NCI-H774 (cell line): Measurements from ENCODE around the gene HEXB.

Experiments
- DNase-seq: peaks from one replicate; lab custom pipeline; 2025; lab: John Stamatoyannopoulos, UW

HEXB gene

DNA sequence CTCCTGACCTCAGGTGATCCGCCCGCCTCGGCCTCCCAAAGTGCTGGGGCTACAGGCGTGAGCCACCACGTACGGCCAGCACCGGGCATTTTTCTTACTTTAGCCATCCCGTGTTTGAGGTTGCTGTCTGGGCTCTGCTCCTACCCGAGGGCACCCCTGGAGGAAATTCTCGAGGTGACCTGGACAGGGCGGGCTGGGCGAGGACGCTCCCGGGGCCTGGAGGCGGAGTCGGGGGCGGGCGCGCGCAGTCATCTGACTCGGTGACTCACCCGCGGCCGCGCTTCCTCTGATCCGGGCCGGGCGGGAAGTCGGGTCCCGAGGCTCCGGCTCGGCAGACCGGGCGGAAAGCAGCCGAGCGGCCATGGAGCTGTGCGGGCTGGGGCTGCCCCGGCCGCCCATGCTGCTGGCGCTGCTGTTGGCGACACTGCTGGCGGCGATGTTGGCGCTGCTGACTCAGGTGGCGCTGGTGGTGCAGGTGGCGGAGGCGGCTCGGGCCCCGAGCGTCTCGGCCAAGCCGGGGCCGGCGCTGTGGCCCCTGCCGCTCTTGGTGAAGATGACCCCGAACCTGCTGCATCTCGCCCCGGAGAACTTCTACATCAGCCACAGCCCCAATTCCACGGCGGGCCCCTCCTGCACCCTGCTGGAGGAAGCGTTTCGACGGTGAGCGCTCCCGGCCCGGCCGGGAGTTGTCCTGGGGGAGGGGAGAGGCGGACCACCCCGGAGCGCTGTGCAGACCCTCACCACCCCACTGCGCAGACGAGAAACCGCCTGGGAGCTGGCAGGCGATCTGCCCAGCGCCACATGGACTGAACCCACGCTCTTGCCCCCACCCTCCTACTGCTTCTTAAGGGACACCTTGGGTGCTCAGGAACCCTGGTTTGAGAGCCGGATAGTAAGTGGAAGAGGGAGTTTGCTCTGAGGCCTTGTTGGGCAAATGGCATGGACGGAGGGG lies at the start of gene HEXB:
Gene HEXB (plus strand): TSS at position 334 of the 952 bp plus-strand sequence. CDS start 28 bp downstream, at position 362.
- peak; percentile 81 for DNase-seq

DNA sequence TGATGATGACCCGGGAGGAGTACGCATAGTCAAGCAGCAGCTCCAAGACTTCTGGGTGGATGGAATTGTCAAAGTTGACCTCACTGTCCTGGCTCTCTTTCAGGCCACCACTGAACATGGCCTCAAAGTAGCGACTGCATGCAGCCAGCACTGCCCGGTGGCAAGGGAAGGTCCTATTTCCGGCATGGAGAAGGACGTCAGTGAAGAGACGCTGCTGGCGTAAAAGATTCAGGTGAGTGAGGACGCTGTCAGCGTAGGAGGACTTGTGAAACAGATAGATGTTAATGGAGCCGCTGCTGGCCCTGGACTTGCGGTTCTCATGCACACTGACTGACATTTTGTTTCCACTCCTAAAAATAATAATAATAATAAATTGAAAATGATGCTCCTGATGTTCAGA lies 48.9 kb upstream of the HEXB start:
- DNase-seq, result no peak

DNA sequence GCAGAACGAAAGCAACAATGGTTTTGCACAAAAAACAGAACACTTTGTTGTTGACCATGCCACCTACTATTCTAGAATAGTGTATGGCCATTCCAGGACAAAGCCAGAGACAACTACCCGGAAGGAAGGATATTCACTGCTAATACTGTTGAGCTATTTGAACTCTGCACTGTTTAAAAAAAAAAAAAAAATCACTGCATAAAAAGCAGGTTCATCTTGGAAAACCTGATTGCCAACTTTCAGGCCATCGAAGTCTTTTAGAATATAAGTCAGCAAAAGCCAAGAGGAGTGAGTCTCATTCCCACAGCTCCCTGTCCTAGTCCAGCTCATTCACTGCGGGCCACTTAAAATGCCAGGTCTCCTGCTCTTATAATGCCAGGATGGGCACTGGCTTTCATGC lies 48.5 kb upstream of the HEXB start:
- DNase-seq, result no peak

DNA sequence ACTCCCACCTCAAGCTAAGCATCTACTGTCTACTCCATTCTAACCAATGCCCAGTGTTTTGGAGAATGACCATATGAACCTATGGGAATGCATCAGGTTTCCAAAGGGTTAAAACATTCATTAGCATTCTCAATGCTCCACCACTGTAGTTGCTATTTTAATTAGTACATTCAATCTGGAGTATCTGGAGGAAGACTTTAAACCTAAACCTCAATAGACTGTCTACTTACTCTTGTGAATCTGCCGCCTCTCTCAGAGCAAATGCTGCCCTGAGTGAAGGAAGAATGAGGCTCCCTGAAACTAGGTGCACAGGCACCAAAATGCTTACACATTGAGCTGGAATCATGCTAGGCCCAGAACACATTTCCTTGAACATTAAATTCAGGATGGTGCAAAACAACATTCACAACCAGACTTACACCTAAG lies 46.5 kb upstream of the HEXB start:
- no peak for DNase-seq

DNA sequence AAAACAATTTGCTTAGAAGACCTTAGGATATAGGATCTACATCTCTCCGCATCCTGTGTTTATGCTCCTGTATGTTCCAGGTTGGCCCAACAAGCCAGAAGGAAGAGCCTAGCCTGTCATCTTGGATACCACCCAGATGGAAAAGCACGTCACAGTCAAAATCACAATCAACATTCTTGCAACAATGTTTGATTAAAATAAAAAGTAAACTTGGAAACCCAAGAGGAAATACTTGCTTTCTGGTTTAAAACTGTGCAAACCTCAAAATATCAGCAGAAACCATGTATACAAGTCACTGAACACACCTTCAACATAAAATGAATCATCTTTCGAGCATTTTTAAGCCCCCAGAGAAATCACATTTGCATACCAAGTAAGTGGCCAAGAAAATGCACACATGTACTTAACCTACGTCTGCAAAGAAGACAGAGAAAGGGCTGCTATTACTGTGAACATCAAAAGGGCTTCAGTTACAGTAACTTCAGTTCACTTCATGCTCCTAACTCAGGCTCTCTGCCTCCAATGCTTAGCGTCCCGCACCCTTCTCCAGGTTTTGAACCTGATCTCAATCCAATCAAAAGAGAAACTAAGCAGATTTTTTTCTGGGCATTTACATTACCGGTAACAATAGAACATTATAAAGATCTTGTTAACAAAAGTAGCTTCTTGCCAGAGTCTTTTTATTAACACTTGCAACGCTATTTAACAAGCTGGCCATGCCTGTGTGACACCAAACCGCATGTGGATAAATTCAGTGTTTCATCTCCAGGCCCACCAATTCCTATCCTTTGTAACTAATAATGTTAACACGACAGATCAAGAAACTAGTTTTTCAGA lies 45.8 kb upstream of the HEXB start:
- DNase-seq, result no peak

DNA sequence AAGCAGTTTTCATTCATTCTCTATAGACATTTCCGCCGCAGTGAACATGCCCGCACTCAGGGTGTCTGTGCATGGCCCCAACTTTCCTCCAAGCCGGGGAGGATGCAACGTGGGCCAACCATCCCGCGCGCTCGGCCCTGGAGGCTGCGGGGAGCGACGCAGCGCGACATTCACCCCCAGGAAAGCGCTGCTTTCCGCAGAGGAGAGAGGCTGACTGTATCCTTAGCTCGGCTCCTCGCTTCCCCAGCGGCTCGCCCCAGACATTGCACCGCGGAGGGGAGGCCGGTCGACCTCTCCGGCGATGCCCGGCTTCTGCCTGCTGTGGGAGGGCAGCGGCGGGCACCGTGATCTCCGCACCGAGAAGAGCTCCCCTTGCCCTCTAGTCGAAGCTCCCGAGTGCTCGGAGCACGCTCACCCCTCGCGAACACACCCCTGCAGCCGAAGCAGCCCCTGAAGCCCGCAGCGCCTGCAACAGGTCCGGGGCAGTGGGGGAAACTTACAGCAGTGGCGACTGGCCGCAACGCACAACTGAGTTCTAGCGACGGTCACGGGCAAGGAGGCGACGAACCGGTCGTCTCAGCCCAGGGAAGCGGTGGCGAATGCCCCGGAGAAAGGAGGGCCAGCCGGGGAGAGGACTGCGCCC lies 45.1 kb upstream of the HEXB start:
- DNase-seq, result no peak

DNA sequence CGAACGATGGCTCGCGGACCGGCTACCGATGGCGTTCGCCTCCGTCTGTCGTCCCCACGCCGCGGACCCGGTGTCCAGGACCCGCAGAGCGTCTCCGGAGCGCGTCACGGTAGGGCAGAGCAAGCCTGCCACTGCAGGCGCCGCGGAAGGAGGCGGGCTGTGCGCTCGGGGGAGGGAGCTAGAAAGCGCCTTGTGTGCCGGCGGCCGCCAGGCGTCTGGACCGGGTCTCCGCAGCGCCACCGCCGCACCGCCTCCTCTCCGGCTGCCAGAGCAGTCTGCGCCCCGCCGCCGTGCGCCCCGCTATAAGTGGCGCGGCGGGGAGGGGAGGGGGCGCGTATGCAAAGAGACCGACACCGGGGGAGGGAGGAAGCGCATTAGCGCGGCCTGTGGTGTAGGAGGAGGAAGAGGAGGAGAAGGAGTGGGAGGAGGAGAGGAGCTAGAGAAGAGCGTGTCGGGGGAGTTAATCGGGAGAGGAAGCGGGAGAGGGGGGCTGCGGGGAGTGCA lies 44.5 kb upstream of the HEXB start, which contains the start of gene ENC1:
Gene ENC1 (minus strand): TSS at position 279 of the 504 bp plus-strand sequence. CDS start 4,243 bp downstream, outside the sequence.
- DNase-seq, result peak; percentile 85

DNA sequence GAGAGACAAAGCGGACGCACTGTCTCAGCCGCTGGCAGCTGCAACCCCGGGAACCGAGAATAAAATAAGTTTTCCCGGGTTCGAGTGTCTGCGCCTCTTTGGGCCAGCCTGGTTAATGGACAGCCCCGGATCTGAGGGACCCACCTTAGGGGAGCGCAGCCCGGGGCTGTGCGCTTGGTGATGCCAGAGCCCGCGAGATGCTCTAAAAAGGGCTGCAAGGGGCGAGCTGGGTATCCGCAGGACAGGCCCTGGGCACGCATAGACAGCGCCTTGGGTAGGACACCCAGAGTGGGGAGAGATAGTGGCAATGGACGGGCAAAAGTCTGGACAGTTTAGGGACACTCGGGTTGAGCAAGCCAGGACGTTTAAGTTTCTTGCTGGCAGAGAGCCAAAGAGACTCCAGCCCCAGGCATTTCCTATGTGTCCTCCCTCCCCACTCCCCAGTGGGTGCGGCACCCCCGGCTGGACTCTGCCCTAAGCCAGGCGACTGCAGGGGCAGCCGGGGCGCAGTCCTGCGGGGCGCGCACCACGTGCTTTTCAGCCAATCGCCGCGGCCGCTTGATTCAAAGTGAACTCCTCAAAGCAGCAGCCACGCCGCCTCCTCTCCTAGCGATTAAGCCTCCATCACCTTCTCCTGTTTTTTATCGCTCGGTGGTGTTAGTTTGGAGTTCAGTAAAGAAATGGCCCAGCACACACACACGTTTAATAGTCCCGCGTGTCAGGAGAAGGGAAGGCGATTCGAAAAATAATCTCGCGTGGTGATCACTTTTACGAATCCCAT lies 43.9 kb upstream of the HEXB start:
- DNase-seq, result peak; percentile 69

DNA sequence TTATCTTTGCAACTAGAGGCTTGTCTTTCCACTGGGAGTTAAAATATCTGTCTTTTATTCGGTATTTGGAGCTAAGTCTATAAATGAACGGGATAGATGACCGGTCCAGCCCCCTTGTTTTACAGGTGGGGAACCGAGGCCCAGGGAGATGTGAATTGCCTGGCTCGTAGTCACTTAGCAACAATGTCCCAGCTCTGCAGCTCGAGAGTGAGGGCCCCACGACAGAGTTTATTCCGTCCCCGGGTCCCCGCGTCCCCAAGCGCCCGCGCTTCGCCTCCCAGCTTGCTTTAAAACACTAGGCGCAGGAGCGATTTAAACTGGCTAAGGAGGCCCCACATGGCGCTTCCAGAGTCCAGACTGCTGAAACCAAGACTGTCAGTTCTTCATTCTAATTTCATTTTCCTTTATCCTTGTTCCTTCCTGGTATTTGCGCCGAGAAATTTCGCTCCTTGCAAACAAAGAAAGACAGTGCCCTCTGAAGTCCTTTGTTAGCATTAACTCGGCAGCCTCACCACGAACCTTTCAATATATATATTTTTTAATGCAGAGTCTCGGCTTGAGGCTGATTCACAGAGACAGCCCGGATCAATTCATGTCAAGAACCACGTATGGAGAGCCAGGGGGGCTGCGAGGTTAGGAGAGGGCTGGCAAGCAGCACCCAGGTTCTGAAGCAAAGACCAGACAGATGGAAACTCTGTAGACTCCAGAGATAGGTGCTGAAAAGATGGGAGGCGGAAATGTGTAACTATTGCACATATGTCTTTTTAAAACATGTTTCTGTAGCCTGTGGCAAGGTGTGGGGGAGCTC lies 43.1 kb upstream of the HEXB start:
- no peak for DNase-seq

DNA sequence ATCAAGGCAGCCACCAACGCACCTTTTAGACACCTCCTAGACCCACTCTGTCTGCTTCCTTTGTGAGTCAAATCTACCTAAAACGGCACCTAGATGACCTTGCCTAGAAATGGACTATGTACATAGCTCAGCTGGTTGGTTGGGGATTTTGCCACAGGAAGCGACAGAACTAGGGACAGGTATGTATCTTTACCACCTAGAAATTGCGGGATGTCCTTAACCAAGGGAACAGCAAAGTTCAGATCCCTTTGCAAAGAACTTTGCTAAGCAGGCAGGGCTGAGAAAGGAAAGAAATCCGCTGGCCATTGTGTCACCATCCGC lies 42.5 kb upstream of the HEXB start:
- DNase-seq, result no peak

DNA sequence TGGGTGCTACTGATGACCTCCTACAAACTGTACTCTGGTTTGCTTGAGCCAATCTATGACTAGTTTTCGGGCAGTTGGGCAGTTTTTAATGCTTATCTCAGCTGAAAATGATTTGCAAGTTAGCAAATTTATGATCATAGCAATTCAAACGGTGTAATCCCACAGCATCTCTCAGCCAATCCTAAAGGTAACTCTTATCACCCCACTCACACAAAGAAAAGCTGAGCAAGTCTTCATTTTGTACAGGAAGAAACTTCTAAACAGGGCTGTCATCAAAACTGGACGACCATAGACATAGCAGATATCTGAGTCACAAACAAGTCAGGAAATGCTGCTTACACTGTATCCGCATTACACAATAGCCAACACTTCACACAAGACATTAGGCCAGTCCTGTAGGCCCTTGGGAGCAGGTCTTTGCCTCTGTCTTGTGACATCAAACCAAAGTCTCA lies 41.9 kb upstream of the HEXB start:
- no peak for DNase-seq

DNA sequence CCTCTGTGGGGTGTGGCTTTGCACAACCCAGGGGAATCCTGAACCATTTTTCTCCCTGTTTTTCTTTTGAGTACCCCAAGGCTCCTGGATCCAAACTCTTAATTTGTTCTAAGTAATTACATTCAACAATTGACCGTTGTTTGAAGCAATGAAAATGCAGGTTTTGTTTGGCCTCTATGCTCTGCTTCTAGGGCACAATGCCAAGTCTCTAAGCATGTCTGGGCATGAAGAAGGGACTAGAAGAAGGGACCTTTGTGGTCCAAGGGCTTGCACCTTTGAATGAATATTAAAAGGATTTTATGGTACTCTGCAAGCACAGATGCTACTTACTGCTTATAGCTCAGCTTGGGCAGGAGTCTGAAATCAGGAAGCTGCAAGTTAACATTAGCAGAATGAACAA lies 37.9 kb upstream of the HEXB start:
- DNase-seq, result no peak

DNA sequence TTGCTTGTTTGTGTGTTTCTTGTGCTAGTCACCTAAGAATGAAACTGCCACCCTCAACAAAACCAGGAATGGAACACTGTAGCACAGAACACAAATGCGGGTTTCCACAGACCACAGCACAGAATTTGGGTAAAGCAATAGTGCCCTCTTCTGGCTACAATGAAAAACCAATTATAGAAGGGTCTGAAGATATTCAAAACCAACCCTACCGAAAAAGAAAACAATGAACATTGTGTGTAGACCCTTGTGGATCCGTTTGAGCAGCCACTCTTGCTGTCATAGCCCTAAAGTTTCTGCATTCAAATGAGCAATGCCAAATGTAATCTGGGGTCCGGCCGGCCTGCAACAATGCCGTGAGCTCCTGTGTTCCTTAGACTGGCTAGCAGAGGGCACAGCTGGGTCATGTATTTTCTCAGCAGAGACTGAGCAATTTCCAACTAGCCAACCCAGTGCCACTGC lies 36.2 kb upstream of the HEXB start:
- peak; percentile 57 for DNase-seq

DNA sequence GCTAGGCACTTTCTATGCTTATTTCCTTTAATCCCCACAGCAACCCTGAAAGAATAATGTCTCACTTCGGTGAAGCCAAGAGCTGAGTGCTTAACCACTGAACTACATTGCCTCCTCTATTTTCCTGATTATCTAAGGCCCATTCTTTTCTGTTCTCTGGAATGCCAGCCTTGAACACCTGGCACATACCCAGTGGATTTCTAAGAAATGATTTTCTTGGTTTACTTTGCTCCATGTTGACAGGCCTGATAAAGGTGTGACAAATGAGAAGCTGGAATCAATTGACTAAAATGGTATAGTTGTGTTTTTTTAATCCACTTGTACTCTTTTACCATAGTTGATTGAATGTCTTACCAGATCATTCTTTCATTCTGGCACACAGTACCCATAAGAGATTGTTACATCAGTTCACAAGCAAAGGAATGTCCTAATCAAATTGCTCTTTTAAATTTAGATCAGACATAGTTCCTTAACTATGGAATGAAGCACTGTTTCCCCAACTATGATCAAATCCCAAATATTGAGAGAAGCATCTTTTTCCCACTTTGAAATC lies 35.5 kb upstream of the HEXB start:
- DNase-seq, result no peak

DNA sequence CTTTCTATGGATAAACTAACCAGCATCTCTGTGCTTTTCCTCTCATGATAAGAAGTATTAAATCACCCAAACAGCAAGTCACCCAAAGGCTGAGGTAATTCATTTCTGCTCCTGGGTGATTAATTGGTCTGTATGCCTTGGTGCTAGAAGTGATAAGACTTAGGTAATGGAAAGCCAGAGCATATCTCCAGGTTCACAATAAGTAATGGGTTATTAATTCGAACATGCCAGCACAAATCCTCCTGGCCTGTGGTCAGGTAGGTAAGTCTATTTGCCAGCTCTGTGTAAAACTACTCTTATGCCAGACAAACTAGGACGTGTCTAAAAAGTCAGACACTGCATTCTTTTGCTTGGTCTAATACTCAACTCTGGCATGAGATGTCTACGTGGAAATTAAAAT lies 33.3 kb upstream of the HEXB start:
- no peak for DNase-seq

DNA sequence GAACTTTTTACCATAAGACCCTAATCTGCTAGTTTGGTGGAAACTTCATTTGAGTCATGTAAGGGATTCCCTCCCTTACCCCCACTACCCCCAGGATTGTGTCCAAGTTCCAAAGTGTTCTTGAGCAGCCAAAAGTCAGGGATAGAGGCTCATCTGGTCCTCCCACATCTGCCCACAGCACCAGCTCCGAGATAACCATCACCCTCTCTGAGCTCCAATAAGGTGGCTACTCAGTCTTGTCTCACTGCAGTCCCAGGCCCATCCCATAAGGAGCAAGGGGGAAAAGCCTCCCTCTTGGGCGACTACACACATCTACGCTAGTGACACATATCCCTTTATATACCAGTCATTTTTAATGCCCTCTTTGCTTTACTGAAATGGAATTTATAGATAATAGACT lies 32.5 kb upstream of the HEXB start:
- DNase-seq, result no peak

DNA sequence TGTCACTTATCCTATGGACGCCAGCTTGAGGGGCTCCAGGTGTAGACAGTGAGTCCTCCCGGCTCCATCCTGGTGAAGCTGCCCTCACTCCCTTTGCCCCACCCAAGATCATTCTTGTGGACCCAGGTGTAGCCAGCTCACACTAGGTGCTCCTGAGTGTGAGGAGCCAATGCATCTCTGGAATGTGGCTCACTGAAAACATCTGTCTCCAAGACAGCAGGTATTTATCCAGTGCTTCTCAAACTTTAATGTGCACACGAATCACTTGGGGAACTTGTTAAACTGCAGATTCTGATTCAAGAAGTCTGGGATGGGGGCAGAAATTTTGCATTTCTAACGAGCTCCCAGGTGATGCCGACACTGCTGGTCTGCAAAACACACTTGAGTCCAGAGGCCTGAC lies 31.0 kb upstream of the HEXB start:
- no peak for DNase-seq

DNA sequence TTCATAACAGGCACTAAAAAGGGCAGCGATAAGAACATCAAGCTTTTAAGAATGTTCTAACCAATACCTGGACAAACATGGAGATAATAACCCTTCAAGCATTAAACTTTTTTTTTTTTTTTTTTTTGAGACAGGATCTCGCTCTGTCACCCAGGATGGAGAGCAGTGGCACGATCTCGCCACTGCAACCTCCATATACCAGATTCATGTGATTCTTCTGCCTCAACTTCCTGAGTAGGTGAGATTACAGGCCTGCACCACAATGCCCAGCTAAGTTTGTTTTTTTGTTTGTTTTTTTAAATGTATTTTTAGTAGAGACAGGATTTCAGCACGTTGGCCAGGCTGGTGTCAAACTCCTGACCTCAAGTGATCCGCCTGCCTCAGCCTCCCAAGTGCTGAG lies 29.8 kb upstream of the HEXB start:
- no peak for DNase-seq

DNA sequence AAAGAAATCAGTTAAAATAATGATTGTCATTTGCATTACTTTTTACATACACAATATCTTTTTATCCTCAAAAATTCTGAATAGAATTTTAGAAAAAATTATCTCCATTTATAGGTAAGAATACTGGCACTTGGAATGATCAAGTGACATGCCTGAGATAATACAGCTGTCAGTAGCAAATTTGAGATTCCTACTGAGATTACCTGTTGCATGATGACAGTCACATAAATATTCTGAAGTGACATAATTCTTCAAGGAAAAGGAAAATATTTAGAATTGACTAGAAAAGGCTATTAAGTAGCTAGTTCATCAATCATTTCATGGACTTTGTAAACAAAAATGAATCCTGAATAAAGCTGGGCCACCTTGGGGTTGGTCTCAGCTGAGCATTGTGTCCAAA lies 29.3 kb upstream of the HEXB start:
- no peak for DNase-seq

DNA sequence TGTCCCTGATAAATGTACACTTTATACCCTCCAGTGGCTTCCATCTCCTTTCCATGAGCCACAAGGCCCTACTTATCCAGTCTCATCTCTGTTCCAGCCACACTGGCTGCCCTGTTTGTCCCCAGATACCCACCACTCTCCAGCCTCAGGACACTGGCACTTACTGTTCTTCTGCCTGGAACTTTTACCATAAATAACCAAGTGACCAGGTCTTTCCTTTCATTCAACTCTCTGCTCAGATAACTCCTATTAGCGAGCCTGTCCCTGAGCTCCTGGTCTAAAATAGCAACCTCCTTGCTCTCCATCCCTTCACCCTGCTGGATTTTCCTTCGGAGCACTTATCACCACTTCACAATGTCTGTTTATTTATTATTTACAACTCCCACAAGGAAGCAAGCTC lies 27.9 kb upstream of the HEXB start:
- DNase-seq, result no peak
